HG03442 (cell line): ENCODE data around the gene RETSAT.
"Not testable (repeated sequence)": the region's sequence is repeated elsewhere in the genome, so short reads cannot be mapped to it uniquely, and the experiment has no call there.

Experiments used
- ATAC-seq: cut with Tn5 transposase; IDR thresholded peaks from one replicate; pipeline ENCODE4 v1.9.1; 2021; ENCODE audit warnings: mild to moderate bottlenecking, moderate library complexity; ENCODE audit not compliant: unreplicated experiment

RETSAT gene

DNA sequence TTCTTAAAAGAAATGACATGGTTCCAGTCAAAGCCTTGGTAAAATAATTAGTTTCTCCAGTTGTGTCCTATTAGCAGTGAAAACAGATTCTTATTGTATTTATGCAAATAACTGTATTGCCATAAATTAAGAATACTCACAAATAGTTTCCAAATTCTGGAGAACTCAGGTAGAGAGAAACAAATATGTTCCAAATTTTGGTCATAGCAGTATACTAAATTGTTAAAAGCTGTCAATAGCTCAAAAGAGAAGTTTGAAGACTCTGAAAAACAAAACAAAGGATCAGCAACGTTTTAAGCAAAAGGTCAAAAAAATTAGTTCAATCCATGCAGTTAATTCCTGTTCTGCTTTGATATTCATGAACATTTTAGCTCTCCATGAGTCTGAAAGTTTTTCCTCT lies 25.7 kb upstream of the RETSAT start:
- no peak for ATAC-seq

DNA sequence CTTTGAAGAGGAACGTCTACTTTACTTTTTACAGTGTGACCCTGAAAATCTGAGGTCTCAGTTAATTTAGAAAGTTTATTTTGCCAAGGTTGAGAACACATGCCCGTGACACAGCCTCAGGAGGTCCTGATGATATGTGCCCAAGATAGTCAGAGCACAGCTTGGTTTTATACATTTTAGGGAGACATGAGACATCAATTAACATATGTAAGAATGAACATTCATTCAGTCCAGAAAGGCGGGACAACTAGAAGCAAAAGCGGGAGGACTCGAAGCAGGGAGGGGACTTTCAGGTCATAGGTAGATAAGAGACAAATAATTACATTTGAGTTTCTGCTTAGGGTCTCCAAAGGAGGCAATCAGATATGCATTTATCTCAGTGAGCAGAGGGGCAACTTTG lies 23.9 kb upstream of the RETSAT start:
- no peak for ATAC-seq

DNA sequence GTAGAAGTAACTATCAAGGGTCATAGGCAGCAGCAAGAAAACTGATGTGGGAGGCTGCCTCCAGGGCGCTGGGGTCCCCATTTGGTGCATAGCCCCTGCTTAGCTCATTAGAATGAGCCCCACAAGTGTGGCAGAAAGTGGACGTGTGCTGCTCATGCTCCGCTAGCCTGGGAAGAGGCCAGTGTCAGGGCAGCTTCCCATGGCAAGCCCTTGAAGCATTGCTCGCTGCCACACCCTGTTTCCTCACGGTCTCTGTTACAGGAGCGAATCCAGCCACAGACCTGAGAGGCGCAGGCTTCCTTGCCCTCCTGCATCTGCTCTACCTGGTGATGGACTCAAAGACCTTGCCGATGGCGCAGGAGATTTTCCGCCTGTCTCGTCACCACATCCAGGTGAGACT lies 22.8 kb upstream of the RETSAT start:
- no peak for ATAC-seq

DNA sequence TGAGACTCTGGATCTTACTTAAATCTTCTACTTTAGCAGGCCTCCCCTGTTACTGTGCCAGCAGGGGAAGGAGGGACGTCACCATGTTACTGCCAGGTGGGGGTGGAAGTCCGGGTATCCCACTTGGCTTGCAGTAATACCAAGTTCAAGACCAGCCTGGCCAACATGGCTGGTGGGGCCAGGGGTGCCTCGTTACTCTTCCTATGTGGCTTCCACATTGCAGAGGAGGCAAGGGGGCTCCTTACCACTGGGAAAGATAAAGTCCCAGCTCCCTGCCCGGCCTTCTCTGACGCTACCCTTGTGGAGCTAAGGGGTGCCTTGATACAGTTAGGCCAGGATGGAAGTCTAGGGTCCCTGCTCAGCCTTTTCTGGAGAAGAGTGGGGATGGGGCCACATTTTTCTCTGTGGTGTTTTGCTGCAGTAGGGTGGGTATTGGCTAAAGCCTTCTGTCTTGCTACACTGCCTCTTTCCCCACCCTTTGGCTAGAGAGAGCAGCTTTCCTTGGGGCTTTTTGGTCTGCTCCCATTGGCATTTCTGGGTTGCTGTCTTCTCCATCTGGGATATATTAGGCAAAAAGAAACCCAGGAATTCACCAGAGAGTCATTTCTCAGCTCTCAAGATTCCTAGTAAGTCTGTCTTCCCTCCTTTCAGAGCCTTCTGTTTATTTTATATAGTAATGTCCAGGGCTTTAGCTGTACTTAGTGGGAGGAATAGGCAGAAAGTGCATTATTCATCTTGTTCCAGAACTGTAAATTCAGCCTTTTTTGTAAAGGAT lies 22.1 kb upstream of the RETSAT start:
- no peak for ATAC-seq

DNA sequence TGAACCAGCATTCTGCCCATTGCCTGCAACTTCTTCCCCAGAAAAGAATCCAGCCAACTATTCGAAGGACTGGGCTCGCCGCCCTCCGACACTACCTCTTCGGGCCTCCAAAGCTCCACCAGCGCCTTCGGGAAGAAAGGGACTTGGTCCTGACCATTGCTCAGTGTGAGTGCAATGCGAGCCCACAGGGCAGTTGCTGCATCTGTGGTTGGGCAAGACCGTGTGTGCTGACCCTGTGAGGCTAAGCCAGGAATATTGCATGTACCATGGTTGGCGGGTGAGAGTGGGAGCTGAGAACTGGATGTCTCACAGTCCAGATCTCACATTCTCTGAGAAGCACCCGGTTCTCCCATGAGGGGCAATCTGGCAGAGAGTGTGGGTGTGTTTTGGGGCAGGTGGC lies 16.7 kb upstream of the RETSAT start:
- ATAC-seq: no peak

DNA sequence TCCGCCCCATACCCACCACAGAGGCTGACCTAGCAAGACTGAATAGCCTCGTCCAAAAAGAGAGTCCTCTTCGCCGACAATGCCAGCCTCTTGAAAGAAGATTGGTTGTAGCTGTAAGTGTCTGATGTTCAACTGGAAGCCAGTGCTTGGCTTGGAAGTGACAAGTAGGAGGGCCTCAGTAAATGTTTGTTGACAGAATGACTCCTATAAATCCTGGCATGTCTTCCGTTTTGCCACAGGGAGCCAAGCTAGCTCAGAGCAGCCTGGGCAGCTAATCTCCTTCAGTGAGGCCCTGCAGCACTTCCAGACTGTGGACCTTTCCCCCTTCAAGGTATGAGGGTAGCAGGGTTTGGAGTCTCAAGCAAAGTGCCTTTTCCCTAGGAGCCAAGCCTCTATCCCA lies 15.2 kb upstream of the RETSAT start:
- no peak for ATAC-seq

DNA sequence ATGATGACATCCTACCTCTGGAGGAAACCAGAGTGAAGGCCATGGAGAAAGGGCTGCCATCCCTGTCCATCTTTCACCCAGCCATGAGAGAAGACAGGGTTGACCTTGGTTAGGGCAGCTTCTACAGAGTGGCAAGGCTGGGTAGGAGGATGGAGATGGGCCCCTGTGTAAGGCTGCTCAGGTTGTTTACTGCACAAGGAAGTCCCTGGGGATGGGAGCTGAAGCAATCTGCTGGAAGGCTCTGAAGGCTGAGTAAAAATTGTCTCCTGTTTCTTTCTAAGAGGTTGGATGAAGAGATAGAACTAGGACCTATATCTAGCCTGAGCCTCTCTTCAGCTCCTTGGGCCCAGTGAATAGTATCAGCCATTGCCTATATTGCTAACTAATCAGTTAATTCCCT lies 14.6 kb upstream of the RETSAT start:
- no peak for ATAC-seq

DNA sequence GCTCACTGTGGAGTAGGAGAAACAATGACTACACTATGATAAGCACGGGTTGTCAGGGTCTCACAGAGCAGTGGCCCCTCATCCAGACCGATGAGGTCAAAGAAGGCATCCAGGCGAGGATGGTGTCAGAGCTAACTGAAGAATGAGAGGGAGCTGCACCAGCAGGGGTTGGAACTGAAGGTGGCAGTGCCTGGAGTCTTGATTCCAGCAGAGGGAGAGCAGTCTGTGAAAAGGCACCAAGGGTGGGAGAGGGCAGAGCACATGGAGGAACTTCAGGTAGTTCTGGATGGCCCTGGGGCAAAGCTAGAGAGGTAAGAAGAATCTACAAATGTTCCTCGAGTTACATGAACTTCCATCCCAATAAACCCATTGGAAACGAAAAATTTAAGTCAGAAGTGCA lies 12.9 kb upstream of the RETSAT start:
- no peak for ATAC-seq

DNA sequence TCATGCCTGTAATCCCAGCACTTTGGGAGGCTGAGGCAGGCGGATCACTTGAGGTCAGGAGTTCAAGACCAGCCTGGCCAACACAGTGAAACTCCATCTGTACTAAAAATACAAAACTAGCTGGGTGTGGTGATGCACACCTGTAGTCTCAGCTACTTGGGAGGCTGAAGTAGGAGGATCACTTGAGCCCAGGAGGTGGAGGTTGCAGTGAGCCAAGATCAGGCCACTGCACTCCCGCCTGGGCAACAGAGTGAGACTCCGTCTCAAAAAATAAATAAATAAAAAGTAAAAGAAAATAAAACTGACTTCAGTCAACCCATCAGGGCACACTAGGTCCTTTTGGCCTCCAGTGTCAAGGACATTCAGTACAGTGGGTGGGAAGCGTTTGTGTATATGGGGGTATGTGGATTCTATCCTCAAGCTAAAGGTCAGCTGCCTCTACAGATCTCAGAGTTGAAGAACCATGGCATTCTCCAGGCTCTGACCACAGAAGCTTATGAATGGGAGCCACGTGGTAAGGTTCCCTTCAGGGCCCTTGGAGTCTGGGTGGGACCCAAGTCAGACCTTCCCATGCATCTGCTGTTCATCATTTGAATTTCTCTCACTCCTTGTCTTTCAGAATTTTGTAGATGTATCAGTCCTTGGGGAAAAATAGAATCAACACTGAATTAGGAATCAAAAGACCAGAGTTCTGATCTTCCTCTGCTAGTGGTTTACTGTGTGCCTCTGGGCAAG lies 8.5 kb upstream of the RETSAT start:
- ATAC-seq: not testable (repeated sequence)

DNA sequence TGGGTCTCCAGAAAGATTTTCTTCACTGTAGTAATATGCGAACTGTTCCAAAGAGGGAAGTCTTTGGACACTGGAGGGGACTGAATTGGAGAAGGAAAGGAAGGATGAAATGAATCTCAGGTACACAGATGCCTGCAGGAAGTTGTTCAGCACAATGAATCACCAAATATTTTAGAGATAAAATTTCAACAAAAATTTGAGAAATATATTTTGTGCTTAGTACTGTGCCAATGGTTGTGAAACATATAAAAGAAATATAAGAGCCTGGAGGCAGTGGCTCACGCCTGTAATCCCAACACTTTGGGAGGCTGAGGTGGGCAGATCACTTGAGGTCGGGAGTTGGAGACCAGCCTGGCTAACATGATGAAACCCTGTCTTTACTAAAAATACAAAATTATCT lies 3.4 kb upstream of the RETSAT start:
- ATAC-seq: no peak

DNA sequence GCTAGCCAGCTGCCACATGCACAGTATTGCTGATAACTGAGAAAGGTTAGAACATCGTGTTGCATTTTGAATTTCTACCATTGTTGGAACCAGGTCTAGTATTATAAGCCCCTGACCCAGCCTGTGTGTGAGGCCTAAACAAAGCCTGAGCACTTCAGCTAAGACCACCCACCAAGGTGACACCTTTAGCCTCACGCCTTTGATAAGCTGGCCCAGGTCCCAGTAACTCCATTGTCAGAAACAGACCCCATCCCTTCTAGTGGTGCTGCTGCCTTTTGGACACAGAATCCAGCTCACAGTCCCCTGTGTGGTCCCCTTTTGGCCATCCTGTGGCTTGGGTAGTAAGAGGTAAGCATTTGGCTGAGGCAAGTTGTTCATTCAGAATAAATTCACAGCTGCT lies 1.9 kb upstream of the RETSAT start:
- no peak for ATAC-seq

DNA sequence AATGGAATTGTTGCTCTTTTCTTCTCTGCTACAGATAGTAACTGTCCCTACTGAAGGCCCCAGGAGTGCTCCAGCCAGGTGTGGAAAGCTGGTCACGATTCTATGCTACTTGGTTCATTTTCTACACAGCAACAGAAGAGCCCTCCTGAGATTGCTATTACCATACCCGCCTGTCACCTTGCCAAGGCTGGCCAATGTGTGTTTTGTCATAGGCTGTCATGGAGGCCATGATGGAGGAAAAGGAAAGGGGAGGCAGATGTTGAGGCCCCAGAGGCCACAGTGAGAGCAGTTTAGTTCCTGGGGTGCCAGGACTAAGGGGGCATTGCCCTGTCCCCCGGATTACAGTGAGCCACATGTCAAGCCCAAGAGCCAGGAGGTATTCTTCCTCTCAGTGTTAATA lies 1.2 kb upstream of the RETSAT start:
- no peak for ATAC-seq

DNA sequence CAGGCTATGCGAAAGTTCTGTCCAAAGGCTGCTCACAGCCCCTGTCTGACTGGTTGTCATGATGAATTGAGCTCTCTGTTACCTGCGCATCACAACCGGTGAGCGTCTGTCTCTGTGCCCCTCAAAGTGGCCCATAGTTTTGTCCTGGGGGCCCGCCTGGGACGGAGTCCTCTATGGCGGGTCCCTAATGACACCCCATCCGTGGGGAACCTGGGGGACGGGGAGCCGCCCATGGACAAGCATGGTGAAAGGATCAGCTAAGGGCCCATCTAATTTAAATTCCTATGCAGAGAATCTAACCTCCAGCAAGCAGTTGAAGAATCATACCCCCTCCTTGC lies 714 bp upstream of the RETSAT start:
- ATAC-seq: peak; percentile 3

DNA sequence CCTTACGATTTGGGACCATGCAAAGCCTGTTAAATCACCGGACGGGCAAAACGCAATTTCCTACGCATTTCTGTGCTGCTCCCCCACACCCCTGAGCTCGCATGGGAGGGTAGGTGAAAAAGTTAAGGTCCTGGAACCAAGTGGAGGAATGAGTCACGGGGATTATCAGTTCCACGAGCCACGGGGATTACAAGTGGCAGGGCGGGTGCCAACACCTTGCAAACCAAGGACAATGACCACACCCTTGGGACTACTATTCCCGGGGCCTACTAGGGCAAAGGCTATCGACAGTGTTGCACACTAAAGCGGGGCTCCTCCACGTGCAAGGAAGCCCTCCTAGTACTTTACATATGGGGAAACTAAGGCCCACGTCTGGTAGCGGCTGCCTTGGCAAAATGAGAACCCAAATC lies 447 bp downstream of the RETSAT start:
- ATAC-seq: peak; percentile 0

DNA sequence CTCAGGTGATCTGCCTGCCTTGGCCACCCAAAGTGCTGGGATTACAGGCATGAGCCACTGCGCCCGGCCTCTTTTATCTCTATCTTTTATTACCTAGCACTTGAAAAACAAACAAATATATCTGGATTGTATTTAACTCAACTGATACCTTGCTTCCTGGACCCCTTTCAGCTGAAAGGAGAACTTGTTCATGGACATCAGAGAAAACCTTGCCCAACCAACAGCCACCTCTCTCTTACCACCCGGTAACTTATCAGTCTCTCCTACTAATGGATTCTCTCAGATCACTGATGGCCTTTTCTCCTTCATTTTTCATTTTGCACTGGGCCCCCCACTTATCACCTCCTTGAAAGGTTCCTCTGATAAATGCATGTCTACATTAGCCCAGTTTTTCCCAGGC lies 6.7 kb downstream of the RETSAT start:
- no peak for ATAC-seq

DNA sequence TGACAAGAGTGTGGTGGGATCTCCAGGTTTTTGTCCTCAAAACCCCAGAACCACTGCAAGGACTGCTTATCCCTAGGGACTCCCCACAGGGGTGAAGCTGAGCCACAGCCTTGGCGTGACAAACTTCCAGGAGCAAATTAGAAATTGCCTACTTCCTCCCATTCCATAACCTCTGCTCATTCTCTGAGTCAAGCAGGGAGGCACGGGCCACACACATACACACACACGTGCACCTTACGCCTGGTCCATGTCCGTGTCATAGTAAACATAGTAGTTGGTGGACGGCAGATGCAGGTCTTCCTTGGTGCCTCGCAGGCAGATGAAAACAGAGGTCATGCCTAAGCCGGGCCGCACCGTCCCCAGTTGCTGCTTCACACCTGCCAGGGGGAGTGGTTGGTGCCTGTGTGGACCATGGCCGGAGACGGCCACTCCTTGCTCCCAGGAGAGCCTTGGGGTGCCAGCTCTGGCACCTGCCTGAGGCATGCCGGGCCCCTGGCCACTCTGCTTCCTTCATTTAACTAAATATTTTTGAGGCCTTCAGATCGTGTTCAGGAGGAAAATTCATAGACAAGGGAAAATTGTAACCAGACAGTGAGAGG lies 9.9 kb downstream of the RETSAT start:
- no peak for ATAC-seq

DNA sequence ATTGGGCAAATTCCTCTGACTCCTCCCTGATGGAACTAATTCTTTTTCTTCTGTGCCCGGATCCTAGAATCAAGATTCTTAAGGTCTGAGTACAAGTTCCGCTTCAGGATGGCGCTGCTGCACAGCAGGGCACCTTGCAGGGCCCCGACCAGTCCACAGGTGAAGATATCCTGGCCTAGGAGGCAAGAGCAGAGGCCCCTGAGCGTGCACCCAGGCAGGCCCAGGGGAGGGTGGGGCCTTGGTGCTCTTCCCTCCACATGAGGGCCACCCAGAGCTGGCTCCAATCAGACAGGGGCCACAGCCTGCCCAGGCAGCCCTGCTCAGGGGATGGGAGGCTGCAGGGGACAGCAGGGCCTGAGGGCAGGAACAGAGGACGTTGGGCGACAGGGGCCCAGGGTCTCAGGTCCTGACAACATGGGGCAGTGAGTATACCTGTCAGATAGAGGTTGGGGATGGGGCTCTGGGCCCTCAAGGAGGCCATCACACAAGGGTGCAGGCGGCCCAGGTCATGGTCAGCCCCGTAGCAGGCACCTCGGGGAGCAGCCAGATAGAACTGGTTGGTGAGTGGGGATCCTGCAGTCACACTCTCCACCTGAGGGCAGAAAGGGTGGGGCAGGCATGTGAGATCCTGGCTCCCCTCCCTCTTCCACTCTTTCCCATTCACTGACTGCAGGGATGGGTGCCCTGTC lies 11.0 kb downstream of the RETSAT start:
- ATAC-seq: not testable (repeated sequence)

DNA sequence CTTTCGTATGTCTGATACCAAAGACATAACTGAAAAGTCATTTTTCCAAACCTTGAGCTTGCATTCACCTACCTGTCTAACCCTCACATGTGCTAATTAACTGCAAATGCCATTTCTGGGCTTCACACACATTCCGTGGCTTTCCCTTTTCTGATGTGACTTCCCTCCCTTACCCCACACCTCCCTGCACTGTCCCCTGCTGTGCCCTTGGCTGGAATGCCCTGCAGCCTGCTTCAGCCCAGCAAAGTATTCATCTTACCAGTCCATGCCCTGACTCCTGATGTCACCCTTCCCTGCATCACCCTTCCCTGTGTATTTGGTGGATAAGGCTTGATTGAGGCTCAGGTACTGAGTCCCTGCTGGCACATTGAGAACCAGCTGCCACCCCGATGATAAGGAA lies 12.2 kb downstream of the RETSAT start:
- ATAC-seq: no peak

DNA sequence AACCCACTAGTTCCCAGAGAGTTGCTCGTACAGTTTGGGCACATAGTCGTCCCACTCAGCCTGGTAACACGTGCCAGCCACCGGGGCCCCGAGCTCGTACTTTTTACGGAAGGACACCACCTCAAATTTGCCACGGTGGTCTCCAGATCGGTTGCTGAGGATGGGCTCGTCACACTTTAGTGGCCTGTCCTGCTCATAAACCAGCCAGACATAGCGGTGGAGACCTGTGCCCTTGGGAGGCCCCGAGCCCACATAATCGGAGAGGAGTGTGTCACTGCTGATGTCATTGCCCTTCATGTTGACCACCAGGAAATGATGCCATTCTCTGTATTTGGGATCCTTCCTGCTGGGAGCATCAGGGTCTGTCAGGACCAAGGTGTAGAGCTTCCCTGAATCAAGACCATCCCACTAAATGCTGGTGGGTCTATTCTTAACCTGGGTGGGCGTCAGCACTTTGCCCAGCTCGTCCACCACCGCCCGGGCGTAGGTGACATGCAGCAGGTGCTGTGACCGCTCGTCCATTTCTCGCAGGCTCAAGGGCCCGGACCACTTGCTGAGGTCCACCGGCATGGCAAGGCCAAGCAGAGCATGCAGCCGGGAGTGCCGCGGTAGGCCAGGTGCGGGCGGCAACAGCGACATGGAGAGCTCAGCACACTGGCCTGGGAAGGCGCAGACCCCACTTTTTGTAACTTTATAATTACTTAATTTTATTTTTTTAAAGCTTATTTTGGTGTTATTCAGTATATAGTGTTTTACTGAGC lies 12.9 kb downstream of the RETSAT start:
- ATAC-seq: no peak

DNA sequence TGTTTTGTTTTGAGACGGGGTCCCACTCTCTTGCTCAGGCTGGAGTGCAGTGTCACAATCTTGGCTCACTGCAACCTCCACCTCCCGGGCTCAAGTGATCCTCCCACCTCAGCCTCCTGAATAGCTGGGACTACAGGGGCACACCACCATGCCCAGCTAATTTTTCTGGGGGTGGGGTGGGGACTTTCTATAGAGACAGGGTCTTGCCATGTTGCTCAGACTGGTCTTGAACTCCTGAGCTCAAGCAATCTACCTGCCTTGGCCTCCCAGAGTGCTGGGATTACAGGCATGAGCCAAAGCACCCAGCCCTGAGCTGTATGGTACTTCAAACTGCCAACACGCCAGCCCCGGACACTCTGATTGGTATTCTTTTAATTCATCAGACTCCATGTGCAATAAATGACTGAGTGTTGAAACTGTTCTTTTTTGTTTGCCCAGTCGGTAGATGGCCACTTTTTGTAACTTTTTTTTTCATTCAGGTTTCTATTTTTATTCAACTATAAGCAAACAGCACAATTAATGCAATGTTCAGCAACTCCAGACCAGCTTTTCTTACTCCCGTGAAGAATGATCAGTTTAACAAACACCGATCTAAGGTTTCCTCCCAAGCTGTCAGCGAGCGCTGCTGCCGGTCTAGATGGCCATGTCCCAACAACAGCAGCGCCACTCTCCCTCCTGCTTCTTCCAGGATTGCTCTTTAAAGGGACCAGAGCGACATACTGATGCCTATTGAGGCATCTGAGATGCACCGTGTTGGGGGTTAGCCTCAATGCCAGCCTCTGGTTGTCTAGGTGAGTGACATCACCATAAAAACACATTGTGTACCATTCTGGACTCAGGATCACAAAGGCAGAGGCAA lies 14.1 kb downstream of the RETSAT start:
- no peak for ATAC-seq
